Gastroesophageal sphincter (tissue), 4 donors: ENCODE results near the gene LRRTM4. TPM values are rescaled to one million over a fixed set of nuclear protein-coding genes. Genes with fewer than 3 reads are reported as not detected.

Experiments used
- ATAC-seq: fragments of 150-250 bp; one replicate; pipeline ENCODE4 v1.9.1; 2016; ENCODE audit warnings: mild to moderate bottlenecking, moderate library complexity
- H3K27ac ChIP-seq, 4 donors: fragments of 200-600 bp; sonication (generic) in 3 of 4; 1 replicate in 3 of 4; 2 replicates in 1 of 4; pipeline ENCODE4 v1.5.1; 2016 to 2019
- H3K27me3 ChIP-seq: fragments of 200-600 bp; sonication (generic); one replicate; pipeline ENCODE4 v1.5.1; 2019
- H3K36me3 ChIP-seq, 2 donors: fragments of 200-600 bp; sonication (generic); one replicate each; pipeline ENCODE4 v1.5.1; 2019; ENCODE audit warnings: control low read depth in 1 of 2
- H3K4me1 ChIP-seq, 3 donors: fragments of 200-600 bp; sonication (generic); 1 replicate in 2 of 3; 2 replicates in 1 of 3; pipeline ENCODE4 v1.5.1; 2016 to 2019; ENCODE audit warnings: control low read depth in 2 of 3
- H3K4me3 ChIP-seq, 2 donors: fragments of 200-600 bp; sonication (generic); one replicate each; pipeline ENCODE4 v1.5.1; 2019; ENCODE audit warnings: mild to moderate bottlenecking in 1 of 2, moderate library complexity in 1 of 2
- H3K9me3 ChIP-seq, 3 donors: fragments of 200-600 bp; sonication (generic); one replicate each; pipeline ENCODE4 v1.5.1; 2017 to 2019; ENCODE audit warnings: control low read depth in 2 of 3
- EP300 ChIP-seq: sonication (generic); formaldehyde crosslinking; IDR thresholded peaks from one replicate; pipeline ENCODE4 v1.6.1; 2017; ENCODE audit warnings: antibody characterized with exemption, mild to moderate bottlenecking
- POLR2A ChIP-seq, 2 donors: fragments of 450-650 bp; IDR thresholded peaks; one replicate each; pipeline ENCODE4 v1.6.1; 2017; ENCODE audit warnings: antibody characterized with exemption in 2 of 2, mild to moderate bottlenecking in 2 of 2, moderate library complexity in 1 of 2
- POLR2AphosphoS5 ChIP-seq: sonication (generic); formaldehyde crosslinking; IDR thresholded peaks from one replicate; pipeline ENCODE4 v1.6.1; 2017; ENCODE audit warnings: antibody characterized with exemption
- WGBS, 2 donors: methylation state at CpG; one replicate each; pipeline ENCODE4 v1.1.5; 2018; ENCODE audit warnings: low coverage in 1 of 2; 5-methylcytosine and 5-hydroxymethylcytosine counted together
- total RNA-seq, 4 donors: library from RNA; depleted of rRNA; stranded (reverse); fragments of >200 nt; gene quantifications; one replicate each; pipeline ENCODE4 v1.1.0, GENCODE V29; 2016
- TF ChIP-seq, protein P1 (sequence below), 4 experiments: fragments of 200-600 bp in 2 of 4; fragments of 450-650 bp in 2 of 4; sonication (generic) in 1 of 4; IDR thresholded peaks; one replicate each; pipeline ENCODE4 v1.5.1; 2017 to 2019; ENCODE audit warnings: antibody characterized with exemption in 4 of 4, mild to moderate bottlenecking in 2 of 4, moderate library complexity in 2 of 4

The LRRTM4 gene
- total RNA-seq, 4 donors from 2014 or later: 0.12 to 0.30 (median 0.27) TPM; not detected in 1

DNA sequence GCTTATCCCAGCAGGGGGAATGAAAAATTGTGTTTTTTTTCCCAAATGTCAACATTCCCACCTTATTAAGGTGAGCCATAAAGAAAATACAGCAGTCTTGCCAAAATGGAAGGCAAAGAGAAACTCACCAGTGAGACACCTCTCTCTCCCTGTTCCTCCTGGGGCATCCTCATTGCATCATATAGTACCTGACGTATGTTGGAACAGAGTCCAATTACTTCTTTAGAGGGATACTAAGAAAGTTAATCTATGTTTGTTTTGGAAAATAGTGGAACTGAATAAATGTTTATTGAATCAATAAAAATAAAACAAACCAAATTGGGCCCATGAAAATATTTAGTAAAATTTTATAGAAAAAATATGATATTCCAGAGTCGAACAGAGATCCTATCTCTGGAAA is 700.4 kb downstream of the LRRTM4 start:
- Histone ChIP-seq H3K27me3 (no peaks in the 10 kb centered on the region), H3K4me3 (no peak overlapping the region), H3K9me3 (no peaks in the 10 kb centered on the region), H3K27ac (no peak overlapping the region), H3K4me1 (no peaks in the 10 kb centered on the region), H3K36me3 (no peaks in the 10 kb centered on the region)
- no peak for ATAC-seq
- 80 to 85% methylated on average over 2 of the region's 2 CpGs for WGBS, 2 donors
- TF ChIP-seq POLR2AphosphoS5 (no peak), EP300 (no peak), POLR2A (IDR thresholded peaks at IDR 0.05) (no peak)
- TF ChIP-seq, protein P1, sequence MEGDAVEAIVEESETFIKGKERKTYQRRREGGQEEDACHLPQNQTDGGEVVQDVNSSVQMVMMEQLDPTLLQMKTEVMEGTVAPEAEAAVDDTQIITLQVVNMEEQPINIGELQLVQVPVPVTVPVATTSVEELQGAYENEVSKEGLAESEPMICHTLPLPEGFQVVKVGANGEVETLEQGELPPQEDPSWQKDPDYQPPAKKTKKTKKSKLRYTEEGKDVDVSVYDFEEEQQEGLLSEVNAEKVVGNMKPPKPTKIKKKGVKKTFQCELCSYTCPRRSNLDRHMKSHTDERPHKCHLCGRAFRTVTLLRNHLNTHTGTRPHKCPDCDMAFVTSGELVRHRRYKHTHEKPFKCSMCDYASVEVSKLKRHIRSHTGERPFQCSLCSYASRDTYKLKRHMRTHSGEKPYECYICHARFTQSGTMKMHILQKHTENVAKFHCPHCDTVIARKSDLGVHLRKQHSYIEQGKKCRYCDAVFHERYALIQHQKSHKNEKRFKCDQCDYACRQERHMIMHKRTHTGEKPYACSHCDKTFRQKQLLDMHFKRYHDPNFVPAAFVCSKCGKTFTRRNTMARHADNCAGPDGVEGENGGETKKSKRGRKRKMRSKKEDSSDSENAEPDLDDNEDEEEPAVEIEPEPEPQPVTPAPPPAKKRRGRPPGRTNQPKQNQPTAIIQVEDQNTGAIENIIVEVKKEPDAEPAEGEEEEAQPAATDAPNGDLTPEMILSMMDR (IDR thresholded peaks at IDR 0.05): no peak

DNA sequence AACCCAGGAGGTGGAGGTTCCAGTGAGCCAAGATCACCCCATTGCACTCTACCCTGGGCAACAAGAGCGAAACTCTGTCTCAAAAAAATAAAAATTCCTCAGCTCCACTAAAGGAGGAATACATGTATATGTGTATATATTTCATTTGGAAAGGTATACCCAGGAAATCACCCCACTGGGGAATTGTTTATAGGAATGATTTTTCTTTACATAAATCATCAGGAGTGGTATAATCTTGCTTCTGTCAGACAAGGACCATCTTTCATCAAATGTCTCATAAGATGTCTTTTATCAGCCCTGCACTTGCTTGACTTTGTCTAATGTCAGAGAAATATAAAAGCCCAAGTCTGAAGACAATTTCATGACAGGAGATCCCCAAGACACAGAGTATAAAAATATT is 709.1 kb downstream of the LRRTM4 start:
- H3K4me3 ChIP-seq: no peak overlapping the region
- no peaks in the 10 kb centered on the region for H3K9me3 ChIP-seq
- H3K36me3 ChIP-seq: no peaks in the 10 kb centered on the region
- no peak for ATAC-seq
- TF ChIP-seq EP300 (no peak), POLR2A (IDR thresholded peaks at IDR 0.05) (no peak)
- no peaks in the 10 kb centered on the region for H3K27me3 ChIP-seq
- H3K4me1 ChIP-seq: no peaks in the 10 kb centered on the region
- H3K27ac ChIP-seq: no peak overlapping the region
- WGBS, 2 donors: 100% methylated on average over 1 of the region's 1 CpG

DNA sequence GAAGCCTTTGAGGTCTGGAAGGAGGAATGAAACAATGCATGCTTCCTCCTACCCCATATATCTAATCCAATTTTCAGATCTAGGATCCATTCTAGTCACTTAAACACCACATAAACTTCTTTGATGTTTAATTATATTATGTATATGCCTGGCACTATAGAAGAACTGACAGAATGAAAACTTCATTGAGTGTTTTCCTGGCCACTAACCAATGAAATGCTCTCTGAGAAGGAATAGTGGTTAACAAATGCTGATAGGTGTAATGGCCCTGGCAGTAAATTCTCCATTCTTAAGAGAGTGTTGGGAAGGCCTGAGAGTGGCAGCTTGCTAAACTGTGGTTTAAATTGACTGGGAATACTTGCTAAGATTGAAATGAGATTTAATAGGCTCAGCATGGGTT is 710.0 kb downstream of the LRRTM4 start:
- no peak overlapping the region for H3K4me3 ChIP-seq
- TF ChIP-seq, protein P1 (IDR thresholded peaks at IDR 0.05): no peak
- TF ChIP-seq POLR2A (IDR thresholded peaks at IDR 0.05) (no peak), POLR2AphosphoS5 (no peak), EP300 (no peak)
- no peak for ATAC-seq
- H3K9me3 ChIP-seq: no peaks in the 10 kb centered on the region
- no peak overlapping the region for H3K27ac ChIP-seq
- H3K27me3 ChIP-seq: no peaks in the 10 kb centered on the region
- no peaks in the 10 kb centered on the region for H3K4me1 ChIP-seq
- H3K36me3 ChIP-seq: no peaks in the 10 kb centered on the region

DNA sequence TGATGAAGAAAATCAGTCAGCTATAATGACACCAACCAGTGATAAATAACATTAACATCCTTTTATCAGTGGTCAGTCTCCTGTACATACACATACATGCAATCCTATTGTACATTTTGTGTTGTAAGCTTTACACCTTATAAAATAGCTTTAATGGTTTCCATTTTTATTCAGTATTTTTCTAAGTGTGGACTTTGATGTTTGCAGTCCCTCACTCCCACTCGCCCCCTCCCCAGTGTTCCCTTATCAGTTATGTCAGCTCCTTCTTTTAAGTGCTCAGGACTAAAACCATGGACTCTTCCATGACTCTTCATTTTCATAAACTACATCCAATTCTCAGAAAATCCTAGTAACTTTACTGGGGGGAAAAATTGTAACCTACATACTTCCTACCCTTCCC is 713.0 kb downstream of the LRRTM4 start:
- Histone ChIP-seq H3K36me3 (no peaks in the 10 kb centered on the region), H3K4me1 (no peaks in the 10 kb centered on the region), H3K27me3 (no peaks in the 10 kb centered on the region), H3K4me3 (no peak overlapping the region), H3K9me3 (no peaks in the 10 kb centered on the region), H3K27ac (no peak overlapping the region)
- ATAC-seq: no peak
- WGBS, 2 donors: 29 to 43% methylated on average over 1 of the region's 1 CpG
- TF ChIP-seq POLR2A (IDR thresholded peaks at IDR 0.05) (no peak), EP300 (no peak), POLR2AphosphoS5 (no peak)
- TF ChIP-seq, protein P1 (IDR thresholded peaks at IDR 0.05): no peak

DNA sequence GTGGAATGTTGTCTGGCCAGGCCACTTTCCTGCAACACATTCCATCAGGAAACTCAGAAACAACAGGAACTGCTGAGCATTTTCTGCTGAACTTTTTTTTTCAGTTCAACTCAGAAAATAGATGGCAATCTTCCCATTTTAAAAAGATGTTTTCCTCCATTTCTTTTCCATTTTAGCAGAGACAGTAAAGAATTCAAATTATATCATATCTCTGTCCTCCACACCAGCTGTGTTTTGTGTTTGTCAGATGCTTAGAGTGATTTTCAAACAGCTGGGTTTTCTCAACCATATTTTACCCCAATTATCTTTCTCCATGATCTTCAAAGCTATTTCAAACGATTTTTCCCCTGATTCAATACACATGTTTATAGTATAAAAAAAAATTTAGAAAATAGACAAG is 713.4 kb downstream of the LRRTM4 start:
- no peaks in the 10 kb centered on the region for H3K27me3 ChIP-seq
- H3K27ac ChIP-seq: no peak overlapping the region
- H3K4me1 ChIP-seq: no peaks in the 10 kb centered on the region
- H3K36me3 ChIP-seq: no peaks in the 10 kb centered on the region
- no peak overlapping the region for H3K4me3 ChIP-seq
- WGBS, 2 donors: 0% methylated on average over 1 of the region's 1 CpG
- no peaks in the 10 kb centered on the region for H3K9me3 ChIP-seq
- no peak for ATAC-seq
- TF ChIP-seq EP300 (no peak), POLR2AphosphoS5 (no peak), POLR2A (IDR thresholded peaks at IDR 0.05) (no peak)
- TF ChIP-seq, protein P1 (IDR thresholded peaks at IDR 0.05): no peak
